GM21526 (cell line): ENCODE results near the gene SLIT3.

Source experiments
- ATAC-seq: cut with Tn5 transposase; IDR thresholded peaks from one replicate; pipeline ENCODE4 v1.9.1; 2021; ENCODE audit warnings: moderate library complexity; ENCODE audit not compliant: unreplicated experiment, low FRiP score

The SLIT3 gene

GRCh38 chr5:169300468-169301385 is at the start of gene SLIT3:
TSS of gene SLIT3 (minus strand) at chr5:169301139. CDS start at chr5:169300709, 430 bp downstream.
- ATAC-seq, result no peak

DNA sequence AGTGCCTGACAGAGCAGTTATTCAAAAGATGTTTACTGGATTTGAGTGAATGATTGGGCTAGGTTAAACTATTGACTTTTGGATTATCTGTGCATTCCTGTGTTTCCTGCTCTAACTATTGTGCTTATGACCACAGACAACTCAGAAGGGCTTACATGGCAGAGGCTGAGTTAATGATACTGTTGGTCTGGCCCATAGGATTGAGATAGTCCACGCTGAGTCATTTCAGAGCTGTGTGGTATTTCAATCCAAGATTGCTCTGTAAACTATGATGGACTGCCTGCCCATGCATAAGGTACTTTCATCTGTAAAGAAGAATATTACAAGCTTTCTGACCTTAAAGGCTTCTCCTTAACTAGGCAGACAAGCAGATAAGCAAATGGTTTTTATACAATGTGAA is 49.1 kb upstream of the SLIT3 start:
- no peak for ATAC-seq

GRCh38 chr5:169347786-169348185 is 46.8 kb upstream of the SLIT3 start:
- no peak for ATAC-seq

- ATAC-seq, result no peak
Measured at GRCh38 chr5:169344629-169345028, 43.7 kb upstream of the SLIT3 start.

GRCh38 chr5:169343766-169344165 is 42.8 kb upstream of the SLIT3 start:
- ATAC-seq, result no peak

DNA sequence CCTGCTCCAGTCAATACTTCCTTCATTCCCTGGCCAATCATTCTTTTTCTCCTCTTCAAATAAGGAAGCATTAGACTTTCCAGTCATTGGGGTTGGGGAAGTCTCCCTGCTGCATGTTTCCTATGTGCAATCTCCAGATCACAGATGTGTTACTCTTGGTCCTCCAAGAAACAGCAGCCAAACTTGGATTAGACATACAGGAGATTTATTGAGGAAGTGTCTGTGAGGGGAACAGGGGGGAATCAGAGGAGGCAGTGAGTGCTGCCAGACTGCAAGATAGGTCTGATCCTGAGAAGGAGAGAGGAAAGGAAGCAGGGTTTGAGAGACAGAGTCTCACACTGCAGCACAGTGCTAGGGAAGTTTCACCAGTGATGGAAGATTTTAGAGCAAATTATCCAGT is 40.6 kb upstream of the SLIT3 start:
- ATAC-seq, result no peak

DNA sequence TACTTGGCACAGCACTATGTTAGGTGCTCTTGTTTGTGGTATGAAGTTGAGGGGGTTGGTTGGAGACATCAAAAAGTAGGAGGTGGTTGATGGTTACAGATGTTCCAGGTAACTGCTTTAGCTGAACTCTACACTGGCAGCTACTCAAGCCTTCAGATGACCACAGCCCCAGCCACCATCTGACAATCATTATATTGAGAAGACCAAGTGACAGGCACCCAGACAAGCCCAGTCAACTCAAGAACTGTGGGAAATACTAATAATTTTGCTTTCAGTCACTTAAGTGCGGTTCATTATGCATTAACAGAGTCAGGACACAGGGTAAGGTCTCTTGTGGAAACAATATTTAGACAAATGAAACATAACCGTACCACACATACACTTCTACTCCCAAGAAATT is 38.9 kb upstream of the SLIT3 start:
- ATAC-seq, result peak; percentile 47

DNA sequence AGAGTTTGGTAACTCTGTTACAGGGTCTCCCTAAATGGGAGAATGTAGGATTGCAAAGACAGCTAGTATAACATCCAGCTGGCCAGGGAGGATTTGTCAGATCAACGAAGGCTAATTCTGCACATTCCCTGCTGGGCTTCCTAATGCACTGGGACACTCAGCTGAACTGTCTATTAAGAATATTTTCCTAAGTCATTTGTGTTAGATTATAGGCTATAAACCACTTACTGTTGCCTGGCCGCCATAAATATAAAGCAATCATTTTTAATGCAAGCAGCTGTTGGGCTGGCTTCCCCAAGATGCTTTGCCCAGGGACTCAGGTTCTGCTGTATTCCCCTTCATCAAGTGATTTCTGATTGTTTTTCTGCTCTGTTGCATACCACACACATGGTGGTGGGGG is 35.3 kb upstream of the SLIT3 start:
- no peak for ATAC-seq

DNA sequence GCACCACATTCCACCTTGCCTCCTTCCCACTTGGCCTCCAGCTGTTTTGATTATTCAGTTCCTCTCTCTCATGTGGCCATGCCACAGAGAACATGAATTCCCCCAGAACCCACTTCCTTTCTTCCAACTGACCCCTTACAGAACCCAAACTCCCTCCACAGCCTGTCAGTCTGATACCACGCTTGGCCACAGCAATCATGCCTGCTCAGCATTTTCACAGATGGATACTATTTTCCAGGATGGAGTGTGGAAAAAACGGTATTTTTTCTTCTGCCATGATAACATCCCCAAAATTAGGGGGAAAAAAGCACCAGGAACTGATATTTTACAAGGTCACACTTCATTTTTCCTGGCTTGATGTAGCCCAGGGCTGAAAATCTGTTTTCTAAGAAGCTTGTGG is 34.9 kb upstream of the SLIT3 start:
- no peak for ATAC-seq

DNA sequence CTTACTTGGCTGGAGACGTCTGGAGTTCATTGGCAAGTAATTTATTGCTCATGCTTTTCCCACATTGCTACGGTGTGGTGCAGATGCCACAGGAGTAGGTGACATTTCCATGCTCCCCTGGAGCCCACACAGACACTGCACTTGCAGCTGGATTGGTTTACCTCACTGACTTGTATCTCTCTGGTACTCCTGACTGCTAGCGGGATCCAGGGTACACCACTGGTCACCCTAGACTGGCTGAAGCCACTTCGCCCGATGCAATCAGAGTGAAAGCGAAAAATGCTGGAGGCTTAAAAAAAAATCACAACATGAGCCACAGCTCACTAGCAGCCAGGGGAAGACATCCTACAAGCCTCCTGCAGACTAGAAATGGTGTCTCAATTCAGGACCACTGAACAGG is 32.6 kb upstream of the SLIT3 start:
- no peak for ATAC-seq

- no peak for ATAC-seq
Measured at GRCh38 chr5:169331292-169331852, 30.4 kb upstream of the SLIT3 start.

DNA sequence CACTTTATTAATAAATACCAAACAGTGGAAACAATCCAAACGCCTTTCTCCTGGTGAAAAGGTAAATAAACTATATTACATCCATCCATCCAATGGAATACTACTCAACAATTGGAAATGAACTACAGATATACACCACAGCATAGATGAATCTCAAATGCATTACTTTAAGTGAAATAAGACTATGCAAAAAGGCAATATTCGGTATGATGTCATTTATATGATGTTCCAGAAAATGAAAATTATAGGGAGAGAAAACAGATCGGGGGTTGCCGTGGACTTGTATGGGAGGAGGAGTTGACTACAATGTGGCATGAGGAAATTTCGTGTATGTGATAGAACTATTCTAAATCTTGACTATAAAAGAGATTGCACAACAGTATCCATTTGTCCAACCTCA is 27.5 kb upstream of the SLIT3 start:
- ATAC-seq, result no peak

- no peak for ATAC-seq
Measured at GRCh38 chr5:169325273-169325672, 24.3 kb upstream of the SLIT3 start.

DNA sequence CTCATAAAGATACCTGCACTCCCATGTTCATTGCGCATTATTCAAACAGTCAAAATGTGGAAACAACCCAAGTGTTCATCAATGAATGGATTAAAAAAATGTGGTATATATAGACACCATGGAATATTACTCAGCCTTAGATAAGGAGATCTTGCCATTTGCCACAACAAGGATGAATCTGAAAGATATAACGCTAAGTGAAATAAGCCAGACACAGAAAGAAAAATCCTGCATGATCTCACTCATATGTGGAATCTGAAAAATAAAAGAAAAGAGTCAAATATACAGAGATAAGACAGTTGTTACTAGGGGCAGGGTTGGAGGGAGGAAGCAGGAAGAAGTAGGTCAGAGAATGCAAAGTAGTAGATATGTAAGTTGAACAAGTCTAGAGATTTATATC is 17.6 kb upstream of the SLIT3 start:
- no peak for ATAC-seq

- no peak for ATAC-seq
Measured at GRCh38 chr5:169307646-169308045, 6.7 kb upstream of the SLIT3 start.

- no peak for ATAC-seq
Measured at GRCh38 chr5:169305366-169305765, 4.4 kb upstream of the SLIT3 start.

GRCh38 chr5:169304175-169304574 is 3.2 kb upstream of the SLIT3 start:
- ATAC-seq, result no peak

DNA sequence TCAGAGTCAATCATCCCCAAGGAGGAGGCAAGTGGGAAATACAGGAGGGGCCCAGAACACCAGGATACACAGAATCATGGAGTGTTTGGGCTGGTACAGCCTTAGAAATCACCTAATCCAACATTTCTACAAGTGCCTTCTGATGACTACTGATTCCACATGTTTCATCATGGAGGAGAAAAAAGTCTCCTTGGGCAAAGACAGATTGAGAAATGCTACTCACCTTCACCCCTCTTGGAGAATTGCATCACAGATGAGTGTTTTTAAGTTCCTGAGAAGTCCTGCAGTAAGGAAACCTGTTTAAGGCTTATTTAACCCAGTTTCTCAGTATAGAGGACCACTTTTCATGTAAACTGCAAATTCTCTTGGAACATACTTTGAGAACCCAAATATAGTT is 2.2 kb upstream of the SLIT3 start:
- no peak for ATAC-seq

DNA sequence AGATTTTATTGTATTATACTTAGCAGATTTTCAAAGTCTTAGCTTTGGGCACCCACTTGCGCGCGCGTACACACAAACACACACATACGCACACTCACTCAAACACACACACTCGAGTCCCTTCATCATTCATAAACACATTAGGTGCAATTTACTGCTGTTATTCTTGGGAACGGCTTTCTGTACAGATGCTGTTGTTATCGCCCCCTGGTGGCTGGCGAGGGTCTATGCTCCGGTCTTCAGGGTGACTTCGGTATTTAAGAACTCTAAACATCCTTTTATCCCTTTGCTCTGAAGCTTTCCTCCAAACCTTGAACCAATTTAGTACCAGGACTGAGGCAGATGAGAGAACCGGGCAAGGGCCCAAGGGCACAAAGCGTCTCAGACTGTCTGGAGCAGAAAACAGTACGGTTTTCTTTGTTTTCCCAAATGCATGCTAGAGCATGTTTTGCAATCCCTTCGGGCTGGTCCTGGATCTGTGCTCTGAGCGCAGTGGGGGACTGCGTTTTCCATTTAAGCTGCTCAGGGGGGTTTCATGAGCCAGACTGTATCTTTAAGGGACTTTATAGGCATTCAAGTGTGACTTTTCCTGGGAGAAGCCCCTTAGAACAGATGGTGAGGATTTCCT is 1.7 kb upstream of the SLIT3 start:
- peak; percentile 74 for ATAC-seq

GRCh38 chr5:169301986-169302385 is 1.0 kb upstream of the SLIT3 start:
- no peak for ATAC-seq

DNA sequence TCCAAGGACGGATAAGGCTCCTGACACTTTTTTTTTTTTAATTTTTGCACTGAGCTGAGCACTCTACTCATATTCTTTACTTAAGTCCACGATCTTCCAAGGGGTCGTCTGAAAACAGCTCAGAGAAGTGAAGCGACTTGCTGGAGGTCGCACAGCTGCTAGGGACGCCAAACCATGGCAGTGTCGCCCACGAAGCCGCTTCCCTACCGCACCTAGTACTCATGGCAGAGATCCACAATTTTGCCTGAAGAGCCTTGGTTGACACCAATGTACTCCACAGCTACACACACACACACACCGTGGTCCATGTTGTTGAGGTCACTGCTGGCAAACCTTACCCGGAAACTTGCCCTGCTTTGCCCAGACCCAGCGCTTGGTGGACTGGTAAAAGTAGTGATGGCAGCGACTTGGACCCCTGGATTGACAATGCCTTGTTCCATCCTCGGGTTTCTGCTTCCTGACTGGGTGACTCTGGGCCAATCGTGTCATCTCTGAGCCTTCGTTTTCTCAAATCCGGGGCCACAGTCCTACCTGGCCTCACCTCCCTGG is 521 bp upstream of the SLIT3 start:
- ATAC-seq, result no peak
